GM19467 (cell line): Measurements from ENCODE around the gene COMMD3.
A peak's percentile ranks its signal among the peaks of the same experiment; 100 is the strongest.
"Not testable (repeated sequence)": the region's sequence is repeated elsewhere in the genome, so short reads cannot be mapped to it uniquely, and the experiment has no call there.

Experiments
- ATAC-seq: cut with Tn5 transposase; IDR thresholded peaks from one replicate; pipeline ENCODE4 v1.9.1; 2021; ENCODE audit warnings: mild to moderate bottlenecking, moderate library complexity; ENCODE audit not compliant: unreplicated experiment

COMMD3 gene

GRCh38 chr10:22316286-22317075 lies at the start of gene COMMD3:
TSS of gene COMMD3 (plus strand) at chr10:22316388. CDS start at chr10:22316418, 30 bp downstream.
- peak; percentile 53 for ATAC-seq

- ATAC-seq: no peak
Measured at GRCh38 chr10:22268503-22268902, 47.7 kb upstream of the COMMD3 start.

DNA sequence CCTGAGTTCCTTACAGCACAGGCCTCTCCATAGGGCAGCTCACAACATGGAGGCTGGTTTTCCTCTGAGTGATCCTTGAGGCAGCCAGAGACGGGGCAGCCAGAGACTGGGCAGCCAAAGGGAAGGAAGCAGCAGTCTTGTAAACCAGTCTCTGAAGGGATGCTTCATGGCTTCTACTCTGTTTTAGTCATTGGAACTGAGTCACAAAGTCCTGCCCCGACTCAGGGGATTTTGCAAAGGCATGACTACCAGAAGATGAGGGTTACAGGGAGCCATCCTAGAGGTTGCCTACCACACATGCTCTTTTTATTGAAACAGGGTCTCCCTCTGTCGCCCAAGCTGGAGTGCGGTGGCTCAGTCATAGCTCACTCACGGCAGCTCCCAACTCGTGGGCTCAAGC lies 44.4 kb upstream of the COMMD3 start:
- no peak for ATAC-seq

DNA sequence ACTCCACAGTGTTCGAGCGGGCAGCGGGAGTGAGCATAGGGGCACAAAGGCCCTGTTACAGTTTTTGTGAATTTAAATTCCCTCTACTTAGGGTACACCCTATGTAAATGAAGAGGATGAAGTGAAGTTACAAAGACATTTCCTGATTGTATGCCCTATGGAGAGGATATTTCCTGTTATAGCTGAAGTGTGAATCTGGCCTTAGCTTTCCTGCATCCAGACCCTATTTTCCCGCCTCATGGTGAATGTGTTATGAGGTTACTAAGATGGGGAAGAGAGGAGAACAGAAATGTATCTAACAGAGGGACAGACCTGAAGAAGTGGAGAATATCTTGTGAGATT lies 37.8 kb upstream of the COMMD3 start:
- ATAC-seq: no peak

DNA sequence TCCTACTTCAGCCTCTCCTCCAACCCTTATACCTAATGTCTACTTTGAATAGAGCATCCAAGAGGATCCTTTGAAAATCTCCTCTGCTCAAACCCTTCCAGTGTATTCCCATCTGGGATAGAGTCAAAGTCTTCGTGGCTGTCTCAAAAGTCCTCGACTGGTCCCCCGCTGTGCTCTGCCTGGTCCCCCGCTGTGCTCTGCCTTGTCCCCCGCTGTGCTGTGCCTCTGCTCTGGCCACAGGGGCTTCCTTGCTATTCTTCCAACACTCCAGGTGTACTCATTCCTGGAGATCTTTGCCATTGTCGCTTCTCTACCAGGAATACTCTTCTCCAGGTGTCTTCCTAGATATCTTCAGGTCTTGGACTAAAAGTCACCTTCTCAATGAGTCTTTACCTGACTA lies 36.1 kb upstream of the COMMD3 start:
- ATAC-seq: no peak

- ATAC-seq: no peak
Measured at GRCh38 chr10:22285130-22285529, 31.1 kb upstream of the COMMD3 start.

DNA sequence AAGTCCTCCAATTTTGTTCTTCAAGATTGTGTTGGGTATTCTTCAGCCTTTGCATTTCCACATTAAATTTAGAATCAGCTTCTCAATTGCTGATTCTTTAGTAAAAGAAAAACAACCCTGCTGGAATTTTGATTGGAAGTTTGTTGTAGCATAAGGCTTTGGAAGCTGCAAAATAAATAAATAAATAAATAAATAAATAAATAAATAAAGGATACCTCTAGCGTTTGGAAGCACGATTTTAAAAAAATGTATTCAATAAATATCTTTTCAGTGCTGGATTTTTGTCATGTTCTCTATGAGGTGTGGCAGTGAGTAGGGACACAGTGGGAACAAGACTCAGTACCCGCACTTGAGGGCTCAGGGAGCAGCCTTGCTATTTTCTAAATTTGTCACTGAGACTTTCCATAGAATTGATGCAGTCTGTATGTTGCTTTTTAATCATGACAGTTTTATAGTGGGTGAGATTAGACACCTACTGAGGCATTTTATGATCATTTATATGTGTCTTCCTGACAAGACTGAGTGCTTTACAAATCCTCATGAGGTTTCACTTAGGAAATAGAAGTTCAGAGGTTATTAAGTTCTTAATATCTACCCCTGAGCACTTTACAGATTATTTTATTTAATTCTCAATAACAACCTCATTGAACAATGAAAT lies 22.3 kb upstream of the COMMD3 start:
- ATAC-seq: no peak

- ATAC-seq: no peak
Measured at GRCh38 chr10:22294694-22295093, 21.5 kb upstream of the COMMD3 start.

- ATAC-seq: no peak
Measured at GRCh38 chr10:22301193-22301592, 15.0 kb upstream of the COMMD3 start.

- no peak for ATAC-seq
Measured at GRCh38 chr10:22303461-22303860, 12.7 kb upstream of the COMMD3 start.

DNA sequence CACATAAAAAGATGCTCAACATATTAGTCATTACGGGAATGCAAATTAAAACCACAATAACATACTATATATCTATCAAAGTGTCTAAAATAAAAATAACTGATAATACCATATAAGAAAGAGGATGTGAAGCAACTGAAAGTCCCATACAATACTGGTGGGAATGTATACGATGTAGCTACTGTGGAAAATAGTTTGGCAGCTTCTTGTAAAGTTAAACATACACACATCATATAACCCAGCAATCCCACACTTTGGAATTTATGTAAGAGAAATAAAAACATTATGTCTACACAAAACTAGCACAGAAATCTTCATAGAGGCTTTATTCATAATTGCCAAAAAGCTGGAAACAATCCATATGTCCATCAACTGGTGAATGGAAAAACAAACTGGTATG lies 10.5 kb upstream of the COMMD3 start:
- no peak for ATAC-seq

- ATAC-seq: peak; percentile 77
Measured at GRCh38 chr10:22308390-22308789, 7.8 kb upstream of the COMMD3 start.

- no peak for ATAC-seq
Measured at GRCh38 chr10:22309180-22310000, 6.8 kb upstream of the COMMD3 start.

GRCh38 chr10:22310012-22310411 lies 6.2 kb upstream of the COMMD3 start:
- not testable (repeated sequence) for ATAC-seq

- no peak for ATAC-seq
Measured at GRCh38 chr10:22310928-22311327, 5.3 kb upstream of the COMMD3 start.

DNA sequence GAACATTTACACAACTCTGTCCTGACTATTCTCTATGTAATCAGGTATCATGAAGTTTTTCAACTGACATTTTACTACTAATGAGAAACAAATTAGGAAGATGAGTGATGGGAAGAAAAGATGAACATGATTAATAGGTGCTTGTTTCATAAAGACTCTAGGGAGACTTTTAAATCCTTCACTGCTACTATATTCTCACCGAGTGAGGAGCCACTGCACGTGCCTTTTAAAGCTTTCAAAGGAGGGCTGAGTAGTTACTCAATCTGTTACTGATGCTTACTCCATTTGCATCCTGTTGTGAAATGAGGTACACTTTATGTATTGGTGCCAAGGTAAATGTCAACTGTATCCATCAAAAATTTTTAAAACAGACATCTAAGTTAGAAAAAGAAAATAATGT lies 1.3 kb upstream of the COMMD3 start:
- no peak for ATAC-seq

DNA sequence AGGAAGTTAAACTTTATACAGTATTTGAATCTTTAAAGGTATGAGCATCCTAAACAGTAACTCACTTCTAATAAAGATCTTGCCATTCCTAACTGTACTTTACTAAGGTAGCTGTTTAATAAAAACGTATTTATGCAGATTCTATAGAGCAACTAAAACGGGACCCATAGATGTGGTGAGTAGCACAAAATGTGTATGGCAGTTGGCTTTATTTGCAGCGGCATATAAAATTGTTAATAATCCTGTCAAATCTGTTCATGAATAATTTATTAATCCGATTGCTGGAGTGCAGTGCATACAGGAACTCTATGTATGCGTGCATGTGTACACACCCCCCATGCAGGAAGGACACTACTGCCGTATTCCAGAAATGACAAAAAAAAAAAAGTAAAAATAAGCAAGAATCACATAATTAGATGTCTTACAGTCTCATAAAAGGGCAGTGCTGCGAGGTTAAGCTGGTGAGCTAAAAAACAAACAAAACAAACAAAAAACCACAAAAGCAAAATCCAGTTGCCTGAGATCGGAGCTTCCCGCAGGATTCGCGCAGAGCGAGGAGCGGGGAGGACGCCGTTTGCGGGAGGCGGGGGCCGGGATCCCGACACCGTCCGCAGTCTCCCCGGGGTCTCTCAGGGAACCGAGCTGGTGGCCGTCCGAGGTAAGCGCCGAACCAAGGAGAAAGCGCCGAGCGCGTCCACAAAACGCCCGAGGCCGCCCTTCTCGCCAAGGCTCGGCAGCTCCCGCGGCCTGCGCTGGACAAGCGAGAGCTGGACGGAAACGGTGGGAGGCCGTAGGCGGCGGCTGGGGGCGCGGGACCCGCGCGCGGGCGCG lies 518 bp upstream of the COMMD3 start:
- ATAC-seq: peak; percentile 24

DNA sequence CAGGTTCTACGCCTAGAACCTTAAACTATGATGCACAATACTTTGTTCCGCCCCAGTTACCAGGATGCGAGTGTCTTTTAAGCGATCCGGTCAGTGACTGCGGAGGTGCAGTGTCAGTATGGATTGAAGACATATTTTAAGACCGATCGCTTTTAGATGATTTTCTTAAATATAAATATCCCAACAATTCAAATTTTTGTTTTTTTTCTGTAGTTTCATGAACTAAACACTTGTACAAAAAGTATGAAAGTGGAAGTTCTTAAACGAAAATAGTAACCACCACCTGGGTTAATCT lies 835 bp downstream of the COMMD3 start:
- ATAC-seq: peak; percentile 12

DNA sequence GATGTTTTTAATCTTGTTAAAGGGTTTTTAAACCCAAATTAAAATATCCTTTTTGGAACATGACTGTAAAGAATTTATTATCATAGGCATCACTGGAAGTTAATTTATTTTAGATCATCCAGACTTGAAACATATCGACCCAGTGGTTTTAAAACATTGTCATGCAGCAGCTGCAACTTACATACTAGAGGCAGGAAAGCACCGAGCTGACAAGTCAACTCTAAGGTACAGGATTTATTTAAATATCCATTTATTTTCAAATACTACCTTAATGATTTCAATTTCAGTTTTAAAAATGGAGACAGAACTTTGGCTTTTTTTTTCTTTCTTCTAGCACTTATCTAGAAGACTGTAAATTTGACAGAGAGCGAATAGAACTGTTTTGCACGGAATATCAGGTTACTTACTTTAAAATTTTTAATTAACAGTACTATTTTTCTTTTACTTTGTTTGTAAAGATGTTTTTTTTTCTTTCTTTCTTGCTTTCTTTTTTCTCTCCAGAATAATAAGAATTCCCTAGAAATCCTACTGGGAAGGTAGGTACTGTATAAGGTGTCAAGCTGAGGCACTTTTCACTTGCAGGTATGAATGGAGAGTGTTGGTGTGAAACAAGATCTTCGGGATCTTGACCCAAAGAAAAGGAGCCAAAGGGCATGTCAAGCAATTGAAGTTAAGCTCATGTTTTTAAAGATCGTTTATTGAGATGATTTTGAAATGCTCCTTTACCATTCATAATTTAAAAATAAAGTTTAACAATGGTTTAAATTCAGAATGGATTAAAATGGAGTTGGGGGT lies 1.8 kb downstream of the COMMD3 start:
- no peak for ATAC-seq

DNA sequence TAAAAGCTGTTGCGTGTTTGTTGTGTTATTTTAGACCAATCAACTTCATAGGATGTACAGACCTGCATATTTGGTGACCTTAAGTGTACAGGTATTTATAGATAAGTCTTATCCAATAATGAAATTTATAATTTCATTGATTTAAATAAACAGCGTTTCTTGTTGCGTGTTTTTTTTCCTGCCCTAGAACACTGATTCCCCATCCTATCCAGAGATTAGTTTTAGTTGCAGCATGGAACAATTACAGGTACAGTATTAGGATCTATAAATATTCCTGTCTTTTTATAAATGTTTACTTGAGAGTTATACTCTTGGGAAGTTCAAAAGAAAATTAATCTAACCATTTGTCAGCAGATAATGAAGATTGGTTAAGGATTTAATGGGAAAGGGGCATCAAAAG lies 2.6 kb downstream of the COMMD3 start:
- ATAC-seq: no peak
